Fibroblast of lung (primary cell): Measurements from ENCODE around the gene ITPR1.

Source experiments
- EZH2 ChIP-seq: IDR thresholded peaks from 2 replicates; pipeline ENCODE4 v1.5.1; 2012; ENCODE audit warnings: low read length, control low read depth, mild to moderate bottlenecking; ENCODE audit errors: missing control alignments
- TF ChIP-seq, protein P1 (sequence below), 2 donors: IDR thresholded peaks in 1 of 2; conservative IDR thresholded peaks in 1 of 2; 1 replicate in 1 of 2; 2 replicates in 1 of 2; pipeline ENCODE4 v1.5.1; 2011 to 2012; ENCODE audit warnings: low read length in 2 of 2, control low read depth in 1 of 2, inconsistent platforms in 1 of 2, low read depth in 1 of 2, mild to moderate bottlenecking in 1 of 2

DNA sequence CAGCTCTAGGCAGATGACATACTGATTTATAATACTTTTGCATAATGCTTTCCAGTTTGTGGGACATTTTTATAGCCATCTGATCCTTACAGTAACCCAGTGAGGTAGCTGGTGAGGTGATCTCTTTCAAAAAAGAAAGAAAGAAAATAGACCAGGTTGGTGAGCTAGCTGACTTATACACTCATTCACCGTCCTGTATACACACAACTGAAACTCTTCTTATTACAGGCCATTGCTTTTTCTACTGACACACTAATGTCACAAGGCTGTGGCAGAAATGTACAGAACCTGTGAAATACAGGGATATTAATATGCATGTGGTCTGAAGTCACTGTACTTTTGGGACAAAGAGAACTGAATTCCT, 335.9 kb downstream of the ITPR1 start:
- TF ChIP-seq, protein P1, sequence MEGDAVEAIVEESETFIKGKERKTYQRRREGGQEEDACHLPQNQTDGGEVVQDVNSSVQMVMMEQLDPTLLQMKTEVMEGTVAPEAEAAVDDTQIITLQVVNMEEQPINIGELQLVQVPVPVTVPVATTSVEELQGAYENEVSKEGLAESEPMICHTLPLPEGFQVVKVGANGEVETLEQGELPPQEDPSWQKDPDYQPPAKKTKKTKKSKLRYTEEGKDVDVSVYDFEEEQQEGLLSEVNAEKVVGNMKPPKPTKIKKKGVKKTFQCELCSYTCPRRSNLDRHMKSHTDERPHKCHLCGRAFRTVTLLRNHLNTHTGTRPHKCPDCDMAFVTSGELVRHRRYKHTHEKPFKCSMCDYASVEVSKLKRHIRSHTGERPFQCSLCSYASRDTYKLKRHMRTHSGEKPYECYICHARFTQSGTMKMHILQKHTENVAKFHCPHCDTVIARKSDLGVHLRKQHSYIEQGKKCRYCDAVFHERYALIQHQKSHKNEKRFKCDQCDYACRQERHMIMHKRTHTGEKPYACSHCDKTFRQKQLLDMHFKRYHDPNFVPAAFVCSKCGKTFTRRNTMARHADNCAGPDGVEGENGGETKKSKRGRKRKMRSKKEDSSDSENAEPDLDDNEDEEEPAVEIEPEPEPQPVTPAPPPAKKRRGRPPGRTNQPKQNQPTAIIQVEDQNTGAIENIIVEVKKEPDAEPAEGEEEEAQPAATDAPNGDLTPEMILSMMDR (conservative IDR thresholded peaks at IDR 0.05 in 1 of 2, IDR thresholded peaks at IDR 0.05 in 1 of 2; ENCODE audit: low read depth in 1 of 2, low read length in 2 of 2) = no peak
- no peak for TF ChIP-seq EZH2
